Uterus (tissue), 4 donors: ENCODE results near the gene DENND1A. TPM values are rescaled to one million over a fixed set of nuclear protein-coding genes. Genes with fewer than 3 reads are reported as not detected.

Experiments used
- DNase-seq, 2 donors: peaks; one replicate each; pipeline ENCODE4 v3.0.0-alpha.2; 2019 to 2020
- H3K27ac ChIP-seq, 2 donors: fragments of 200-600 bp; sonication (generic); 1 replicate in 1 of 2; 2 replicates in 1 of 2; pipeline ENCODE4 v1.5.1; 2016 to 2018
- H3K27me3 ChIP-seq, 2 donors: fragments of 200-600 bp; sonication (generic); one replicate each; pipeline ENCODE4 v1.5.1; 2018 to 2019; ENCODE audit warnings: control low read depth in 1 of 2
- H3K36me3 ChIP-seq, 2 donors: fragments of 200-600 bp; sonication (generic); one replicate each; pipeline ENCODE4 v1.5.1; 2019; ENCODE audit warnings: control low read depth in 1 of 2
- H3K4me1 ChIP-seq, 2 donors: fragments of 200-600 bp; sonication (generic); one replicate each; pipeline ENCODE4 v1.5.1; 2018 to 2019; ENCODE audit warnings: control low read depth in 1 of 2
- H3K4me3 ChIP-seq, 2 donors: fragments of 200-600 bp; sonication (generic); 1 replicate in 1 of 2; 2 replicates in 1 of 2; pipeline ENCODE4 v1.5.1; 2018 to 2019; ENCODE audit warnings: mild to moderate bottlenecking in 1 of 2
- H3K9me3 ChIP-seq, 2 donors: fragments of 200-600 bp; sonication (generic); one replicate each; pipeline ENCODE4 v1.5.1; 2019; ENCODE audit warnings: control low read depth in 1 of 2
- POLR2A ChIP-seq, 2 donors: fragments of 450-650 bp; IDR thresholded peaks; one replicate each; pipeline ENCODE4 v1.6.1; 2016; ENCODE audit warnings: antibody characterized with exemption in 2 of 2, mild to moderate bottlenecking in 1 of 2, moderate library complexity in 1 of 2
- intact Hi-C: fragments of 100-400 bp; cut with DNase I; formaldehyde crosslinking; loops from one replicate; pipeline ENCODE4 v1.15.1; 2023; ENCODE audit warnings: low total_unique reads
- total RNA-seq, 4 donors: library from RNA; depleted of rRNA in 3 of 4; stranded (reverse); fragments of >200 nt in 3 of 4; gene quantifications; one replicate each; pipeline versions ENCODE4 v1.1.0 to v1.2.4, GENCODE V29; 2014 to 2023
- TF ChIP-seq, protein P1 (sequence below), 4 experiments: fragments of 200-600 bp in 2 of 4; fragments of 450-650 bp in 2 of 4; sonication (generic) in 2 of 4; IDR thresholded peaks; one replicate each; pipeline ENCODE4 v1.5.1; 2016 to 2019; ENCODE audit warnings: antibody characterized with exemption in 4 of 4, mild to moderate bottlenecking in 2 of 4, moderate library complexity in 1 of 4
- donor health status: DM: yes; HTN: yes; CAD: no.

DENND1A gene
- total RNA-seq, 4 donors from 2014 or later: 10.8 to 34.5 (median 22.6) TPM

DNA sequence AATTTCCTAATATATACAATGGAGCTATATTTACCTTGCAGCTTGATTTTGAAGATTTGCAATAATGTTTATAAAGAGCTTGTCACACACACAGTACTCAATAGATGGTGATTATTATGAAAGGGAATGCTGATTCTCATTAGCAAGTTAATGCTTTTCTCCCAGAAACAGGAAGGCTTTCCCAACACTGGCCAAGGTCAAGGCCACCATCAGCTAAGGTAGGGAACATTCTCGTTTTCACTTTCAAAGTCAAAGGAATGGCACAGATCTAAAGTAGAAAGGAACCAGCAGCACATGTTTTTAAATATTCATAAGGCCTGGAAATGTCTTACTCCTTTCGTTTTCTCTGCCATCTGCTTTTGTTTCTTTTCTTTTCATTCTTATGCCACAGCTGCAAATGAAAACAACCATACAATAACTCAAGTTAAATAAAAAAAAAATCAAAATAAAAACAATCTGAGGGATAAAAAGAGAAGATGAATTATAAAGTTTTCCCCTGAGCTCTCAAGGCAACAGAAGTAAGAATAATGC, 307.1 kb downstream of the DENND1A start:
- no peak for DNase-seq
- Histone ChIP-seq H3K27ac (no peak overlapping the region), H3K36me3 (no peaks in the 10 kb centered on the region), H3K9me3 (no peaks in the 10 kb centered on the region), H3K27me3 (no peaks in the 10 kb centered on the region), H3K4me1 (no peaks in the 10 kb centered on the region), H3K4me3 (no peak overlapping the region)
- intact Hi-C loops: no loop called here
- TF ChIP-seq, protein P1, sequence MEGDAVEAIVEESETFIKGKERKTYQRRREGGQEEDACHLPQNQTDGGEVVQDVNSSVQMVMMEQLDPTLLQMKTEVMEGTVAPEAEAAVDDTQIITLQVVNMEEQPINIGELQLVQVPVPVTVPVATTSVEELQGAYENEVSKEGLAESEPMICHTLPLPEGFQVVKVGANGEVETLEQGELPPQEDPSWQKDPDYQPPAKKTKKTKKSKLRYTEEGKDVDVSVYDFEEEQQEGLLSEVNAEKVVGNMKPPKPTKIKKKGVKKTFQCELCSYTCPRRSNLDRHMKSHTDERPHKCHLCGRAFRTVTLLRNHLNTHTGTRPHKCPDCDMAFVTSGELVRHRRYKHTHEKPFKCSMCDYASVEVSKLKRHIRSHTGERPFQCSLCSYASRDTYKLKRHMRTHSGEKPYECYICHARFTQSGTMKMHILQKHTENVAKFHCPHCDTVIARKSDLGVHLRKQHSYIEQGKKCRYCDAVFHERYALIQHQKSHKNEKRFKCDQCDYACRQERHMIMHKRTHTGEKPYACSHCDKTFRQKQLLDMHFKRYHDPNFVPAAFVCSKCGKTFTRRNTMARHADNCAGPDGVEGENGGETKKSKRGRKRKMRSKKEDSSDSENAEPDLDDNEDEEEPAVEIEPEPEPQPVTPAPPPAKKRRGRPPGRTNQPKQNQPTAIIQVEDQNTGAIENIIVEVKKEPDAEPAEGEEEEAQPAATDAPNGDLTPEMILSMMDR (IDR thresholded peaks at IDR 0.05): no peak
- no peak for TF ChIP-seq POLR2A (IDR thresholded peaks at IDR 0.05)

DNA sequence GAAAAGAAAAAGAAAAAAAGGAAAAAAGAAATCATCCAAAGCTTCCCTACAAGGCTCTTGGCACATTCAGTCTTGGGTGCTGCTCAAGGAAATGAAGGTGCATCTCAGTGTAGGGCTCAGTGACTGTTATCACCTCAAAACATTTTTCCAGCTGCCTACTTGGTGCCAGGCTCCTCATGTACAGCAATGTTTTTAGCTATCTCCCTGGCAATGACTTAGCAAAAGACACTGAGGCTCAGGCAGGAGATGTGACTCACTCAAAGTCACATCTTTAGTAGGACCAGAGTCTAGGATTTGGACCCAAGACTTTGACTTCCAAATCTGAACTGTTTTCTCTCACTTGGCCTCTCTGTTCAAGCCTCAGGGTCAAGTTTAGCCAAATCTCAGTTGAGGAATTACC, 309.7 kb downstream of the DENND1A start:
- no peak for TF ChIP-seq POLR2A (IDR thresholded peaks at IDR 0.05)
- TF ChIP-seq, protein P1 (IDR thresholded peaks at IDR 0.05): no peak
- DNase-seq: no peak
- no peaks in the 10 kb centered on the region for H3K27me3 ChIP-seq

DNA sequence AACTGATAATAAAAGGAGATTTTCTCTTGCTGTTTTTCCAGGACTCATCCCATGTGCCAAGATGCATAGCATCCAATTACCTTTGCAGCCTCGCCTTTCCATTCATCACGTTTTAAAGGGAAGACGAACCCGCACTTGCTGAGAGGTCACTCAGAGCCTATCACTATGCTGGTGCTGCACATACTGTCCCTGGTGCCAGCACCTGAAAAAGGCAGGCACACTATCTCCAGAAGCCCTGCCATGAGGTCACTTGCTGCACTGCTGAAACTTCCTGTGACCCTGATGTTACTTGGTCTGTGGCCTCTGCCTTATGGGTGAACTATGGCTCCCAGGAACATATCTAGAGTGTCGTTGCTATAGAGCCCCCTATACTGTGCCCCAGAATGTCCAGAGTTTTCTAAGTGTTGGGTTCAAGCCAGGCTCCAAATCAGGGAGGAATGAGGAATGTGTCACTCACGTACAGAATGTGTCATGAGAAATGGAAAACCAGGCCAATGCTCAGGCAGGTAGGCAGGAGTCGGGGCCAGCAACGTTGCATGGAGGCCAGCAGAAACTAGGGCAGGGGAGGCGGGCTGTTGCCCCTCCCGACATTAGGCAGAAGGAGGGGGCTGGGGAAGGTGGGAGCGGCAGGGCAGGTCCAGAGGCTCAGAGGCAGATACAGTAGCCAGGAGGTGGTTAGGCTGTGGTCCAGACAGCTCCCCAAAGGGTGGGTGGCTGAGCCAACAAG, 311.8 kb downstream of the DENND1A start:
- Histone ChIP-seq H3K4me3 (no peak overlapping the region), H3K9me3 (no peaks in the 10 kb centered on the region), H3K27me3 (no peaks in the 10 kb centered on the region), H3K36me3 (no peaks in the 10 kb centered on the region), H3K27ac (no peak overlapping the region), H3K4me1 (no peaks in the 10 kb centered on the region)
- intact Hi-C loops: loop anchor here (10.0 kb wide), 1 partner anchor 57 kb away; no protein-coding TSS in a partner anchor
- TF ChIP-seq POLR2A (IDR thresholded peaks at IDR 0.05): no peak
- no peak for DNase-seq

More for the DNA sequence above, 309.7 kb downstream of the DENND1A start:
- no peaks in the 10 kb centered on the region for H3K36me3 ChIP-seq
- H3K27ac ChIP-seq: no peak overlapping the region
- H3K9me3 ChIP-seq: no peaks in the 10 kb centered on the region
- H3K4me3 ChIP-seq: no peak overlapping the region
- intact Hi-C loops: no loop called here
- H3K4me1 ChIP-seq: no peaks in the 10 kb centered on the region

DNA sequence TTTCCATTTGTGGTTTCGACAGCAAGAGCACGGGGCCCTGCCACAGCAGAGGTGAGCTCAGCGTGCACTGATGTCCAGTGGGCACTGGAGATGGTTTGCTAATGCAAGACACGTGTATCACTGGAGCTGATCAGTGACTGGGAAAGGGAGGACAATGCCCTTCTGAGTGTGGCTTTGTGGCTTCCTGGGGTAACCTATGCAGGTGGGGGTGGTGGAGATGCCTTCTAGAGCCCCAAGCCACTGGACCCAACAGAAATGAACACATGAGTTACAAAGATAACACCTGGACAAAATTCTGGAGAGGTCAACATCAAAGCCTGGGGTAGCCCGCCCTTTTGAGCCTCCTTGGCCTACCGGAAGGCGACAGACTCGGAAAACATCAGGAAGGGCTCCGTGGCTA, 312.6 kb downstream of the DENND1A start:
- Histone ChIP-seq H3K27ac (no peak overlapping the region), H3K9me3 (no peaks in the 10 kb centered on the region), H3K4me1 (no peaks in the 10 kb centered on the region), H3K27me3 (no peaks in the 10 kb centered on the region), H3K4me3 (no peak overlapping the region), H3K36me3 (no peaks in the 10 kb centered on the region)
- DNase-seq: no peak
- intact Hi-C loops: loop anchor here (10.0 kb wide), 1 partner anchor 58 kb away; no protein-coding TSS in a partner anchor
- no peak for TF ChIP-seq POLR2A (IDR thresholded peaks at IDR 0.05)
- TF ChIP-seq, protein P1 (IDR thresholded peaks at IDR 0.05): no peak

DNA sequence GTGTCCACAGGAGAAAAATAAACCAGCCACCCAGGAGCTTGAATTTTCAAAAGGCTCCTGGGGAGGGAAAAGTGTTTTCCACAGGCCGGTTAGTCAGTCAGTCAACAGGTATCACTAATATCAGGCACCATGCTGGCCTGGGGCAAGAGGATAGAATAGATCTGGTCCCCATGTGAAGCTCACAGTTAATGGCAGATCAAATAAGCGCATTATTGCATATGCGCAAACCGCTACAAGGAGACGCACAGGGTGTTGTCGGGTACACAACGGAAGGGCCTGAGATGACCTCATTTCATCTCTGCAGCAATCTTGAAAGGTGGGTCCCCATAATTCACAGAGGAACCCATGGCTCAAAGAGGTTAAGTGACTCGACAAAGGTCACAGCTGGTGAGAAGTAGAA, 313.2 kb downstream of the DENND1A start:
- no peak for TF ChIP-seq POLR2A (IDR thresholded peaks at IDR 0.05)
- TF ChIP-seq, protein P1 (IDR thresholded peaks at IDR 0.05): no peak
- Histone ChIP-seq H3K4me3 (no peak overlapping the region), H3K9me3 (no peaks in the 10 kb centered on the region), H3K4me1 (no peaks in the 10 kb centered on the region), H3K27ac (no peak overlapping the region), H3K36me3 (no peaks in the 10 kb centered on the region), H3K27me3 (no peaks in the 10 kb centered on the region)
- DNase-seq: no peak
- intact Hi-C loops: loop anchor here (10.0 kb wide), 1 partner anchor 58 kb away; no protein-coding TSS in a partner anchor
